Suprapubic skin (tissue), 4 donors: Measurements from ENCODE around the gene NUP188. TPM values are rescaled to one million over a fixed set of nuclear protein-coding genes. Genes with fewer than 3 reads are reported as not detected.

Source experiments
- DNase-seq, 2 donors: peaks; one replicate each; pipeline ENCODE4 v3.0.0-alpha.2; 2019; ENCODE audit warnings: low spot score in 2 of 2
- H3K27ac ChIP-seq: fragments of 200-600 bp; sonication (generic); one replicate; pipeline ENCODE4 v1.5.1; 2019
- H3K27me3 ChIP-seq: fragments of 200-600 bp; sonication (generic); one replicate; pipeline ENCODE4 v1.5.1; 2019
- H3K36me3 ChIP-seq: fragments of 200-600 bp; sonication (generic); one replicate; pipeline ENCODE4 v1.5.1; 2019
- H3K4me1 ChIP-seq: fragments of 200-600 bp; sonication (generic); one replicate; pipeline ENCODE4 v1.5.1; 2019
- H3K4me3 ChIP-seq: fragments of 200-600 bp; sonication (generic); one replicate; pipeline ENCODE4 v1.5.1; 2019; ENCODE audit warnings: mild to moderate bottlenecking
- H3K9me3 ChIP-seq: fragments of 200-600 bp; sonication (generic); one replicate; pipeline ENCODE4 v1.5.1; 2019
- CTCF ChIP-seq, 2 donors: fragments of 200-600 bp in 1 of 2; fragments of 450-650 bp in 1 of 2; sonication (generic) in 1 of 2; IDR thresholded peaks; one replicate each; pipeline ENCODE4 v1.5.1; 2016 to 2019; ENCODE audit warnings: antibody characterized with exemption in 2 of 2, mild to moderate bottlenecking in 1 of 2, moderate library complexity in 1 of 2
- EP300 ChIP-seq: sonication (generic); formaldehyde crosslinking; IDR thresholded peaks from one replicate; pipeline ENCODE4 v1.6.1; 2017; ENCODE audit warnings: antibody characterized with exemption
- POLR2A ChIP-seq, 2 donors: fragments of 450-650 bp; IDR thresholded peaks; one replicate each; pipeline ENCODE4 v1.6.1; 2017; ENCODE audit warnings: antibody characterized with exemption in 2 of 2, mild to moderate bottlenecking in 2 of 2, moderate library complexity in 2 of 2
- POLR2AphosphoS5 ChIP-seq, 3 donors: sonication (generic); formaldehyde crosslinking; IDR thresholded peaks; one replicate each; pipeline ENCODE4 v1.6.1; 2017; ENCODE audit warnings: antibody characterized with exemption in 3 of 3
- WGBS: methylation state at CpG from one replicate; pipeline ENCODE4 v1.1.5; 2018; 5-methylcytosine and 5-hydroxymethylcytosine counted together
- total RNA-seq, 4 donors: library from RNA; depleted of rRNA; stranded (reverse); fragments of >200 nt; gene quantifications; one replicate each; pipeline ENCODE4 v1.1.0, GENCODE V29; 2016

NUP188 gene
- total RNA-seq, 4 donors from 2014 or later = 53.6 to 104 (median 60.6) TPM

DNA sequence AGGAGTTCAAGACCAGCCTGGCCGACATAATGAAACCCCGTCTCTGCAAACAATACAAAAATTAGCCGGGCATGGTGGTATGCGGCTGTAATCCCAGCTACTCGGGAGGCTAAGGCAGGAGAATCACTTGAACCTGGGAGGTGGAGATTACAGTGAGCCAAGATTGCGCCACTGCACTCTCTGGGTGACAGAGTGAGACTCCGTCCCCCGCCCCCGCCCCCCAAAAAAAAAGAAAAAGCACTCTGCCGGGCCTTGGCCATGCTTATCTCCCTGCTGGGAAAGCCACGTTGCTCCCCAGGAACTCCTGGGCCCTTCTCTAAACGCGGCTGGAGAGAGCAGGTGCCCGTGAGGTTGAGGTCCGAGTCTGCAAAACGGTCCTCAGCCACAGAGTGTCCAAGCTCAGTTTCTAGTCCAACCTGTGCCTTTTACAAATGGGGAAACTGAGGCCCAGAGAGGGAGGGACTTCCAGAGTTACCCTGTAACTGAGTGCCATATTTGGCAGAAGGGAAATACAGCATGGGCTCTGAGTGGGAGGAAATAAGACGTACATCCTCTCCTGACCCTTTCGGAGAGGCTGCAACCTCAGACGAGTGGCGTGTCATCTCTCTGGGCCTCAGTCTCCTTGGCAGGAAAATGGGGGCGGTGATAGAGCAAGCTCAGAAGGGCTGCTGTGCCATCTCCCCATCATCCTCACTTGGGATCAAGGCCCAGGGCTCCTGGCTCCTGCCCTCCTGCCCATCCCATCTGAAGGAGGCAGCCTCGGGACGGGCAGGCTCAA, 33.3 kb upstream of the NUP188 start:
- Histone ChIP-seq H3K36me3 (peaks cover 34% of the 10 kb centered on the region), H3K4me1 (peaks cover 89% of the 10 kb centered on the region), H3K4me3 (no peak overlapping the region), H3K27ac (peak overlapping the region; percentile 79), H3K9me3 (no peaks in the 10 kb centered on the region), H3K27me3 (no peaks in the 10 kb centered on the region)
- 83% methylated on average over 20 of the region's 23 CpGs for WGBS
- no peak for DNase-seq
- TF ChIP-seq POLR2AphosphoS5 (IDR thresholded peaks at IDR 0.05) (no peak), POLR2A (IDR thresholded peaks at IDR 0.05) (no peak)

GRCh38 chr9:128916204-128916603, 31.3 kb upstream of the NUP188 start:
- Histone ChIP-seq H3K27ac (peak overlapping the region; percentile 86), H3K27me3 (no peaks in the 10 kb centered on the region), H3K9me3 (no peaks in the 10 kb centered on the region), H3K36me3 (peaks cover 21% of the 10 kb centered on the region), H3K4me1 (peaks cover 92% of the 10 kb centered on the region), H3K4me3 (peak overlapping the region; percentile 29)
- TF ChIP-seq EP300 (no peak), POLR2A (IDR thresholded peaks at IDR 0.05) (no peak), CTCF (IDR thresholded peaks at IDR 0.05) (no peak), POLR2AphosphoS5 (IDR thresholded peaks at IDR 0.05) (no peak)
- DNase-seq = no peak
- 29% methylated on average over 14 of the region's 18 CpGs for WGBS

DNA sequence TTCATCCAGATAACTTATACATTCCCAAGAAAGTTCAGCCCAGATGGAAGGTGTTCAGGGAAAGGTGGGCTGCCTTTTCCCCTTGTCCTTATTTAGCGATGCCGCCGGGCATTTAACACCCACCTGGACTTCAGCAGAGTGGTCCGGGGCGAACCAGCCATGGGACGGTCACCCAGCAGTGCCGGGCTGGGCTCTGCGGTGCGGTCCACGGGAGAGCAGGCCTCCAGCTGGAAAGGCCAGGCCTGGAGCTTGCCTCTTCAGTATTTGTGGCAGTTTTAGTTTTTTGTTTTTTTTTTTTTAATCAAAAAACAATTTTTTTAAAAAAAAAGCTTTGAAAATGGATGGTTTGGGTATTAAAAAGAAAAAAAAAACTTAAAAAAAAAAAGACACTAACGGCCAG, 30.8 kb upstream of the NUP188 start:
- Histone ChIP-seq H3K36me3 (peaks cover 21% of the 10 kb centered on the region), H3K9me3 (no peaks in the 10 kb centered on the region), H3K4me1 (peaks cover 92% of the 10 kb centered on the region), H3K27me3 (no peaks in the 10 kb centered on the region), H3K27ac (peak overlapping the region; percentile 86), H3K4me3 (peak overlapping the region; percentile 29)
- DNase-seq = no peak
- WGBS = 68% methylated on average over 11 of the region's 11 CpGs
- TF ChIP-seq POLR2A (IDR thresholded peaks at IDR 0.05) (no peak), CTCF (IDR thresholded peaks at IDR 0.05) (no peak), POLR2AphosphoS5 (IDR thresholded peaks at IDR 0.05) (no peak), EP300 (no peak)

DNA sequence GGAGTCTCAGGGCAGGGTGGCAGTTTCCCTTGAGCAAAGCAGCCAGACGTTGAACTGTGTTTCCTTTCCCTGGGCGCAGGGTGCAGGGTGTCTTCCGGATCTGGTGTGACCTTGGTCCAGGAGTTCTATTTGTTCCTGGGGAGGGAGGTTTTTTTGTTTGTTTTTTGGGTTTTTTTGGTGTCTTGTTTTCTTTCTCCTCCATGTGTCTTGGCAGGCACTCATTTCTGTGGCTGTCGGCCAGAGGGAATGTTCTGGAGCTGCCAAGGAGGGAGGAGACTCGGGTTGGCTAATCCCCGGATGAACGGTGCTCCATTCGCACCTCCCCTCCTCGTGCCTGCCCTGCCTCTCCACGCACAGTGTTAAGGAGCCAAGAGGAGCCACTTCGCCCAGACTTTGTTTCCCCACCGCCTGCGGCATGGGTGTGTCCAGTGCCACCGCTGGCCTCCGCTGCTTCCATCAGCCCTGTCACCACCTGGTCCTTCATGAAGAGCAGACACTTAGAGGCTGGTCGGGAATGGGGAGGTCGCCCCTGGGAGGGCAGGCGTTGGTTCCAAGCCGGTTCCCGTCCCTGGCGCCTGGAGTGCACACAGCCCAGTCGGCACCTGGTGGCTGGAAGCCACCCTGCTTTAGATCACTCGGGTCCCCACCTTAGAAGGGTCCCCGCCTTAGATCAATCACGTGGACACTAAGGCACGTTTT, 30.2 kb upstream of the NUP188 start:
- Histone ChIP-seq H3K4me1 (peaks cover 91% of the 10 kb centered on the region), H3K36me3 (peaks cover 21% of the 10 kb centered on the region), H3K9me3 (no peaks in the 10 kb centered on the region), H3K4me3 (peak overlapping the region; percentile 29), H3K27me3 (no peaks in the 10 kb centered on the region), H3K27ac (peak overlapping the region; percentile 86)
- DNase-seq = peak; percentile 90 to 91
- TF ChIP-seq POLR2A (IDR thresholded peaks at IDR 0.05) (no peak), CTCF (IDR thresholded peaks at IDR 0.05) (no peak), POLR2AphosphoS5 (IDR thresholded peaks at IDR 0.05) (peak in 2 of 3 donors; percentile 8 to 55), EP300 (no peak)
- 34% methylated on average over 10 of the region's 26 CpGs for WGBS

- DNase-seq = no peak
- Histone ChIP-seq H3K4me1 (peaks cover 89% of the 10 kb centered on the region), H3K9me3 (no peaks in the 10 kb centered on the region), H3K4me3 (no peak overlapping the region), H3K27me3 (no peaks in the 10 kb centered on the region), H3K36me3 (peaks cover 21% of the 10 kb centered on the region), H3K27ac (peak overlapping the region; percentile 68)
- TF ChIP-seq POLR2A (IDR thresholded peaks at IDR 0.05) = no peak
- TF ChIP-seq POLR2AphosphoS5 (IDR thresholded peaks at IDR 0.05) = no peak
- TF ChIP-seq CTCF (IDR thresholded peaks at IDR 0.05) = no peak
- 65% methylated on average over 2 of the region's 2 CpGs for WGBS
Observed at GRCh38 chr9:128918921-128919320, 28.6 kb upstream of the NUP188 start.
